IMR-90 (cell line): ENCODE measurements around the gene CCDC171. TPM values are rescaled to one million over a fixed set of nuclear protein-coding genes. Genes with fewer than 3 reads are reported as not detected.

Source experiments
- ATAC-seq: fragments of 200-7000 bp; cut with Tn5 transposase; 2 replicates; pipeline ENCODE4 v1.9.1; 2020; ENCODE audit warnings: low read depth, mild to moderate bottlenecking, moderate library complexity
- BruUV-seq: library from RNA; stranded (reverse); fragments of 400-500 nt; replicated peaks from 2 replicates; lab custom pipeline; 2021; lab: Mats Ljungman, UMichigan
- CTCF ChIA-PET: fragments of 300-600 bp; formaldehyde crosslinking; extraction: SDS; loops from one replicate; lab custom pipeline; 2021; ENCODE audit warnings: antibody characterized with exemption; lab: Yijun Ruan, JAX
- POLR2A ChIA-PET: fragments of 300-600 bp; sonication (Branson Sonifier 250); formaldehyde crosslinking; loops from one replicate; lab custom pipeline; 2022; ENCODE audit warnings: antibody characterized with exemption; ENCODE audit not compliant: unreplicated experiment; lab: Charles Lee
- DNase-seq: peaks from one replicate; pipeline ENCODE4 v3.0.0; 2013
- H2AFZ ChIP-seq: replicated peaks from 2 replicates; pipeline ENCODE3; 2013; ENCODE audit warnings: low read length, mild to moderate bottlenecking; ENCODE audit not compliant: poor library complexity
- H2AK5ac ChIP-seq: 2 replicates; pipeline ENCODE4 v1.6.1; 2013; ENCODE audit warnings: low read depth, low read length, inconsistent platforms
- H2AK9ac ChIP-seq: replicated peaks from 2 replicates; pipeline ENCODE3; 2013; ENCODE audit warnings: mild to moderate bottlenecking, low read depth, low read length, moderate library complexity; ENCODE audit not compliant: poor library complexity
- H2BK120ac ChIP-seq: 2 replicates; pipeline ENCODE4 v1.6.1; 2013; ENCODE audit warnings: low read depth, low read length, inconsistent platforms
- H2BK15ac ChIP-seq: 3 replicates; pipeline ENCODE4 v1.6.1; 2013; ENCODE audit warnings: low read depth, low read length, inconsistent platforms
- H2BK20ac ChIP-seq: 2 replicates; pipeline ENCODE4 v1.6.1; 2013; ENCODE audit warnings: low read depth, mild to moderate bottlenecking, inconsistent platforms, low read length, moderate library complexity
- H2BK5ac ChIP-seq: 2 replicates; pipeline ENCODE4 v1.6.1; 2013; ENCODE audit warnings: mild to moderate bottlenecking, low read depth, low read length, inconsistent platforms; ENCODE audit not compliant: poor library complexity, severe bottlenecking
- H3K14ac ChIP-seq: replicated peaks from 2 replicates; pipeline ENCODE4 v1.6.1; 2013; ENCODE audit warnings: low read depth, low read length, inconsistent platforms
- H3K18ac ChIP-seq: 2 replicates; pipeline ENCODE4 v1.6.1; 2013; ENCODE audit warnings: low read depth, low read length, control low read depth
- H3K23ac ChIP-seq: 2 replicates; pipeline ENCODE4 v1.6.1; 2013; ENCODE audit warnings: low read depth, low read length, inconsistent platforms
- H3K27ac ChIP-seq: 2 replicates; pipeline ENCODE4 v1.5.1; 2013; ENCODE audit warnings: mild to moderate bottlenecking, control low read depth, low read length; ENCODE audit not compliant: insufficient read depth
- H3K27me3 ChIP-seq: 2 replicates; pipeline ENCODE4 v1.6.1; 2013; ENCODE audit warnings: low read length; ENCODE audit not compliant: control insufficient read depth, insufficient read depth
- H3K36me3 ChIP-seq: 2 replicates; pipeline ENCODE4 v1.6.1; 2013; ENCODE audit warnings: low read length, mixed read lengths; ENCODE audit not compliant: control insufficient read depth, insufficient read depth
- H3K4ac ChIP-seq: 2 replicates; pipeline ENCODE4 v1.6.1; 2013; ENCODE audit warnings: low read depth, low read length, inconsistent platforms
- H3K4me1 ChIP-seq: 2 replicates; pipeline ENCODE4 v1.6.1; 2013; ENCODE audit warnings: low read length, mixed read lengths; ENCODE audit not compliant: control insufficient read depth, insufficient read depth
- H3K4me2 ChIP-seq: 2 replicates; pipeline ENCODE4 v1.6.1; 2013; ENCODE audit warnings: low read depth, mild to moderate bottlenecking, control low read depth, low read length, moderate library complexity
- H3K4me3 ChIP-seq: 2 replicates; pipeline ENCODE4 v1.5.1; 2013; ENCODE audit warnings: low read depth, mild to moderate bottlenecking, control low read depth, low read length, moderate library complexity; ENCODE audit not compliant: insufficient read depth
- H3K56ac ChIP-seq: 2 replicates; pipeline ENCODE4 v1.6.1; 2013; ENCODE audit warnings: low read length, inconsistent platforms; ENCODE audit not compliant: insufficient read depth; ENCODE audit errors: extremely low read depth
- H3K79me1 ChIP-seq, 2 experiments: 2 replicates each; pipeline ENCODE4 v1.6.1; 2013; ENCODE audit warnings: low read length in 2 of 2, inconsistent platforms in 1 of 2, low read depth in 1 of 2
- H3K9ac ChIP-seq: 2 replicates; pipeline ENCODE4 v1.6.1; 2013; ENCODE audit warnings: low read depth, low read length, control low read depth
- H3K9me1 ChIP-seq: 2 replicates; pipeline ENCODE4 v1.6.1; 2013; ENCODE audit warnings: low read length, inconsistent platforms; ENCODE audit not compliant: insufficient read depth
- H3K9me3 ChIP-seq: 2 replicates; pipeline ENCODE4 v1.6.1; 2013; ENCODE audit warnings: low read length; ENCODE audit not compliant: control insufficient read depth, insufficient read depth
- H4K20me1 ChIP-seq: 2 replicates; pipeline ENCODE4 v1.6.1; 2013; ENCODE audit warnings: low read length, inconsistent platforms; ENCODE audit not compliant: insufficient read depth
- H4K5ac ChIP-seq: 2 replicates; pipeline ENCODE4 v1.6.1; 2013; ENCODE audit warnings: mild to moderate bottlenecking, low read depth, low read length, control low read depth
- H4K8ac ChIP-seq, 2 experiments: 2 replicates each; pipeline ENCODE4 v1.6.1; 2013; ENCODE audit warnings: low read depth in 2 of 2, low read length in 2 of 2, control low read depth in 1 of 2, inconsistent platforms in 1 of 2
- H4K91ac ChIP-seq: 2 replicates; pipeline ENCODE4 v1.6.1; 2013; ENCODE audit warnings: low read depth, low read length, inconsistent platforms; ENCODE audit not compliant: insufficient read depth
- BHLHE40 ChIP-seq: fragments of 150-350 bp; IDR thresholded peaks from 2 replicates; pipeline ENCODE4 v1.6.1; 2016; ENCODE audit warnings: mild to moderate bottlenecking, low read depth, low read length
- CEBPB ChIP-seq: IDR thresholded peaks from 2 replicates; pipeline ENCODE4 v1.6.1; 2012; ENCODE audit warnings: low read depth, low read length, improper control_type of control experiment
- CHD1 ChIP-seq: IDR thresholded peaks from 2 replicates; pipeline ENCODE4 v1.6.1; 2012; ENCODE audit warnings: low read depth, low read length, improper control_type of control experiment
- FOS ChIP-seq: fragments of 150-350 bp; IDR thresholded peaks from 2 replicates; pipeline ENCODE4 v1.6.1; 2016; ENCODE audit warnings: low read depth, low read length
- MAFK ChIP-seq: IDR thresholded peaks from 2 replicates; pipeline ENCODE4 v1.6.1; 2012; ENCODE audit warnings: low read depth, low read length, improper control_type of control experiment
- MAZ ChIP-seq: IDR thresholded peaks from 2 replicates; pipeline ENCODE4 v1.6.1; 2012; ENCODE audit warnings: low read depth, mild to moderate bottlenecking, low read length, improper control_type of control experiment, moderate library complexity, borderline replicate concordance
- MXI1 ChIP-seq: IDR thresholded peaks from 2 replicates; pipeline ENCODE4 v1.6.1; 2012; ENCODE audit warnings: low read depth, mild to moderate bottlenecking, low read length, moderate library complexity, borderline replicate concordance
- NFE2L2 ChIP-seq: fragments of 150-350 bp; IDR thresholded peaks from 2 replicates; pipeline ENCODE4 v1.6.1; 2016; ENCODE audit warnings: low read depth, mild to moderate bottlenecking, low read length
- POLR2A ChIP-seq: IDR thresholded peaks from 2 replicates; pipeline ENCODE4 v1.6.1; 2012; ENCODE audit warnings: mild to moderate bottlenecking, low read depth, low read length
- RAD21 ChIP-seq: IDR thresholded peaks from 2 replicates; pipeline ENCODE4 v1.6.1; 2012; ENCODE audit warnings: low read length, improper control_type of control experiment
- RCOR1 ChIP-seq: IDR thresholded peaks from 2 replicates; pipeline ENCODE4 v1.6.1; 2012; ENCODE audit warnings: mild to moderate bottlenecking, low read length, improper control_type of control experiment; ENCODE audit not compliant: insufficient replicate concordance
- RFX5 ChIP-seq: IDR thresholded peaks from 2 replicates; pipeline ENCODE4 v1.8.0; 2012; ENCODE audit warnings: low read depth, mild to moderate bottlenecking, low read length, moderate library complexity
- SMC3 ChIP-seq: fragments of 150-350 bp; IDR thresholded peaks from 2 replicates; pipeline ENCODE4 v1.6.1; 2016; ENCODE audit warnings: low read depth, mild to moderate bottlenecking, antibody characterized with exemption, low read length, moderate library complexity
- WGBS, 2 experiments: methylation state at CpG; one replicate each; pipeline versions ENCODE4 v1.1.5 to v1.1.7; 2013; ENCODE audit warnings: missing lambda C conversion rate in 2 of 2; ENCODE audit not compliant: insufficient read length in 1 of 2; ENCODE audit errors: extremely low coverage in 2 of 2; 5-methylcytosine and 5-hydroxymethylcytosine counted together
- dilution Hi-C: fragments of 300-500 bp; cut with HindIII; formaldehyde crosslinking; loops from one replicate; pipeline ENCODE4 v1.14.3; 2018; ENCODE audit warnings: low sequenced_read_pairs; ENCODE audit not compliant: unreplicated experiment
- in situ Hi-C: fragments of 300-500 bp; cut with MboI; formaldehyde crosslinking; loops from 3 replicates; pipeline ENCODE4 v1.14.3; 2019; ENCODE audit warnings: low sequenced_read_pairs, inconsistent platforms, mixed read lengths
- intact Hi-C: fragments of 100-400 bp; cut with micrococcal nuclease; formaldehyde crosslinking; loops from 2 replicates; pipeline ENCODE4 v1.10.0; 2022
- polyA plus RNA-seq, 3 experiments: library from polyadenylated mRNA; depleted of rRNA; stranded (reverse); fragments of >200 nt; gene quantifications; 2 replicates each; pipeline ENCODE4 v1.2.3, GENCODE V29; 2012; ENCODE audit warnings: low replicate concordance in 1 of 3
- total RNA-seq: library from RNA; depleted of rRNA; stranded (reverse); fragments of >200 nt; gene quantifications from 2 replicates; pipeline ENCODE4 v1.2.3, GENCODE V29; 2012
- TF ChIP-seq, protein P1 (sequence below): conservative IDR thresholded peaks from 2 replicates; pipeline ENCODE4 v1.5.1; 2012; ENCODE audit warnings: mild to moderate bottlenecking, low read depth, low read length, improper control_type of control experiment
- TF ChIP-seq, protein P2 (sequence below): fragments of 150-350 bp; IDR thresholded peaks from 2 replicates; pipeline ENCODE4 v1.6.1; 2017; ENCODE audit warnings: mild to moderate bottlenecking, antibody characterized with exemption, low read length, low read depth
- TF ChIP-seq, protein P3 (sequence below): fragments of 150-350 bp; IDR thresholded peaks from 2 replicates; pipeline ENCODE4 v1.6.1; 2016; ENCODE audit warnings: low read depth, mild to moderate bottlenecking, low read length, moderate library complexity, borderline replicate concordance

Gene CCDC171
- total and polyA plus RNA-seq, 2 of the 4 experiments (the other 2 are of a cell fraction), result 0.63 to 2.2 TPM

DNA sequence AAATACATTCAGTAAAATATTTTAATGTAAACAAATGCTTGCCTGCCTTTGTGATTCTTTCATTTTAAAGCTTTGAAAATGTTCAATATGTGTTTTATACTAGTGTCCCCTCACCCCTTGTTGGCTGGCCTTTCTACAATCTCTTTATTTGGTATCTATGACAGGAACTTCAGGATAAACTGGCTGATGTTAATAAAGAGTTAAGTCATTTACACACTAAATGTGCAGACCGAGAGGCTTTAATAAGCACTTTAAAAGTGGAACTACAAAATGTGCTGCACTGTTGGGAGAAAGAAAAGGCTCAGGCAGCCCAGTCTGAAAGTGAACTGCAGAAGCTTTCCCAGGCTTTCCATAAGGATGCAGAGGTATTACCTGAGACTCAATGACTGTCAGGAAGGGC is 171.8 kb downstream of the CCDC171 start:
- intact Hi-C loops, result no loop called here
- Histone ChIP-seq H4K8ac (no peak overlapping the region), H3K9ac (no peak overlapping the region), H4K91ac (no peak overlapping the region), H3K4me1 (peaks cover 4% of the 10 kb centered on the region; the same call in 1 of the 2 replicates), H3K27ac (no peak overlapping the region), H3K79me1 (no peaks in the 10 kb centered on the region), H2AK5ac (no peak overlapping the region), H3K9me3 (no peaks in the 10 kb centered on the region), H3K14ac (no peak overlapping the region), H4K5ac (no peak overlapping the region), H2BK15ac (no peak overlapping the region), H3K27me3 (no peaks in the 10 kb centered on the region), H4K20me1 (no peaks in the 10 kb centered on the region), H3K56ac (no peak overlapping the region), H2BK5ac (no peak overlapping the region), H3K36me3 (no peaks in the 10 kb centered on the region), H2BK20ac (no peak overlapping the region), H2BK120ac (no peak overlapping the region), H3K18ac (no peak overlapping the region), H3K23ac (no peak overlapping the region), H2AK9ac (no peak overlapping the region), H3K9me1 (no peaks in the 10 kb centered on the region), H3K4me2 (peak overlapping the region; percentile 50; the same call in 1 of the 2 replicates), H3K4me3 (no peak overlapping the region), H3K4ac (no peak overlapping the region), H2AFZ (no peak overlapping the region)
- ChIA-PET POLR2A (no interaction called here), CTCF (no interaction called here)
- dilution Hi-C loops, result no loop called here
- WGBS, 2 experiments, result no CpG with 5 or more reads among the region's 1 CpG
- no TSS peak for BruUV-seq
- in situ Hi-C loops, result no loop called here
- ATAC-seq (peak; percentile 17; the same call in 1 of the 2 replicates), DNase-seq (no peak)
- TF ChIP-seq CEBPB, result no peak
- TF ChIP-seq FOS, result no peak
- TF ChIP-seq, protein P1, sequence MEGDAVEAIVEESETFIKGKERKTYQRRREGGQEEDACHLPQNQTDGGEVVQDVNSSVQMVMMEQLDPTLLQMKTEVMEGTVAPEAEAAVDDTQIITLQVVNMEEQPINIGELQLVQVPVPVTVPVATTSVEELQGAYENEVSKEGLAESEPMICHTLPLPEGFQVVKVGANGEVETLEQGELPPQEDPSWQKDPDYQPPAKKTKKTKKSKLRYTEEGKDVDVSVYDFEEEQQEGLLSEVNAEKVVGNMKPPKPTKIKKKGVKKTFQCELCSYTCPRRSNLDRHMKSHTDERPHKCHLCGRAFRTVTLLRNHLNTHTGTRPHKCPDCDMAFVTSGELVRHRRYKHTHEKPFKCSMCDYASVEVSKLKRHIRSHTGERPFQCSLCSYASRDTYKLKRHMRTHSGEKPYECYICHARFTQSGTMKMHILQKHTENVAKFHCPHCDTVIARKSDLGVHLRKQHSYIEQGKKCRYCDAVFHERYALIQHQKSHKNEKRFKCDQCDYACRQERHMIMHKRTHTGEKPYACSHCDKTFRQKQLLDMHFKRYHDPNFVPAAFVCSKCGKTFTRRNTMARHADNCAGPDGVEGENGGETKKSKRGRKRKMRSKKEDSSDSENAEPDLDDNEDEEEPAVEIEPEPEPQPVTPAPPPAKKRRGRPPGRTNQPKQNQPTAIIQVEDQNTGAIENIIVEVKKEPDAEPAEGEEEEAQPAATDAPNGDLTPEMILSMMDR, result no peak
- no peak for TF ChIP-seq MAZ
- TF ChIP-seq NFE2L2, result no peak
- TF ChIP-seq RAD21, result no peak
- TF ChIP-seq MAFK, result no peak
- TF ChIP-seq, protein P2, sequence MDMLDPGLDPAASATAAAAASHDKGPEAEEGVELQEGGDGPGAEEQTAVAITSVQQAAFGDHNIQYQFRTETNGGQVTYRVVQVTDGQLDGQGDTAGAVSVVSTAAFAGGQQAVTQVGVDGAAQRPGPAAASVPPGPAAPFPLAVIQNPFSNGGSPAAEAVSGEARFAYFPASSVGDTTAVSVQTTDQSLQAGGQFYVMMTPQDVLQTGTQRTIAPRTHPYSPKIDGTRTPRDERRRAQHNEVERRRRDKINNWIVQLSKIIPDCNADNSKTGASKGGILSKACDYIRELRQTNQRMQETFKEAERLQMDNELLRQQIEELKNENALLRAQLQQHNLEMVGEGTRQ, result no peak
- TF ChIP-seq, protein P3, sequence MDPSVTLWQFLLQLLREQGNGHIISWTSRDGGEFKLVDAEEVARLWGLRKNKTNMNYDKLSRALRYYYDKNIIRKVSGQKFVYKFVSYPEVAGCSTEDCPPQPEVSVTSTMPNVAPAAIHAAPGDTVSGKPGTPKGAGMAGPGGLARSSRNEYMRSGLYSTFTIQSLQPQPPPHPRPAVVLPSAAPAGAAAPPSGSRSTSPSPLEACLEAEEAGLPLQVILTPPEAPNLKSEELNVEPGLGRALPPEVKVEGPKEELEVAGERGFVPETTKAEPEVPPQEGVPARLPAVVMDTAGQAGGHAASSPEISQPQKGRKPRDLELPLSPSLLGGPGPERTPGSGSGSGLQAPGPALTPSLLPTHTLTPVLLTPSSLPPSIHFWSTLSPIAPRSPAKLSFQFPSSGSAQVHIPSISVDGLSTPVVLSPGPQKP, result no peak
- no peak for TF ChIP-seq SMC3
- TF ChIP-seq CHD1, result no peak
- no peak for TF ChIP-seq POLR2A
- no peak for TF ChIP-seq BHLHE40
- TF ChIP-seq RFX5, result no peak
- TF ChIP-seq MXI1, result no peak
- no peak for TF ChIP-seq RCOR1
